ENCODE results near the gene SMNDC1.

GRCh38 chr10:110345286-110345685 is 40.6 kb upstream of the SMNDC1 start:
- TF ChIP-seq CTCF (conservative IDR thresholded peaks at IDR 0.05; ENCODE audit: low read length) (no peak), EZH2phosphoT487 (IDR thresholded peaks at IDR 0.05; ENCODE audit: borderline replicate concordance) (no peak)

Measured in Loucy (cell line).